Stimulated activated CD4-positive, alpha-beta T cell treated with anti-CD3 and anti-CD28 coated beads, Interleukin-12 subunit alpha, Interleukin-12 subunit beta, amount 100 ng/mL, for 24 hours (primary cell): ENCODE measurements around the gene ITFG1.

Source experiments
- DNase-seq, 2 experiments: peaks; one replicate each; pipeline ENCODE4 v3.0.0-alpha.2; 2020; ENCODE audit warnings: low read depth in 2 of 2

The ITFG1 gene

GRCh38 chr16:47109361-47109760, 351.5 kb downstream of the ITFG1 start:
- no peak for DNase-seq
